Right renal cortex interstitium (tissue), 3 donors: Measurements from ENCODE around the gene LRRC7. TPM values are rescaled to one million over a fixed set of nuclear protein-coding genes. Genes with fewer than 3 reads are reported as not detected.
A peak's percentile ranks its signal among the peaks of the same experiment; 100 is the strongest.
"Not testable (repeated sequence)": the region's sequence is repeated elsewhere in the genome, so short reads cannot be mapped to it uniquely, and the experiment has no call there.

Experiments
- DNase-seq, 3 donors: peaks; one replicate each; pipeline ENCODE4 v3.0.0-alpha.2; 2013; ENCODE audit warnings: low read depth in 3 of 3, low spot score in 2 of 3
- polyA plus RNA-seq, 3 donors: library from polyadenylated mRNA; unstranded; fragments of 120-200 nt; gene quantifications; one replicate each; pipeline ENCODE4 v1.2.1, GENCODE V29; 2013; ENCODE audit not compliant: insufficient read length in 3 of 3

The LRRC7 gene
- polyA plus RNA-seq, 3 donors, result 4.5 to 6.3 (median 5.1) TPM

DNA sequence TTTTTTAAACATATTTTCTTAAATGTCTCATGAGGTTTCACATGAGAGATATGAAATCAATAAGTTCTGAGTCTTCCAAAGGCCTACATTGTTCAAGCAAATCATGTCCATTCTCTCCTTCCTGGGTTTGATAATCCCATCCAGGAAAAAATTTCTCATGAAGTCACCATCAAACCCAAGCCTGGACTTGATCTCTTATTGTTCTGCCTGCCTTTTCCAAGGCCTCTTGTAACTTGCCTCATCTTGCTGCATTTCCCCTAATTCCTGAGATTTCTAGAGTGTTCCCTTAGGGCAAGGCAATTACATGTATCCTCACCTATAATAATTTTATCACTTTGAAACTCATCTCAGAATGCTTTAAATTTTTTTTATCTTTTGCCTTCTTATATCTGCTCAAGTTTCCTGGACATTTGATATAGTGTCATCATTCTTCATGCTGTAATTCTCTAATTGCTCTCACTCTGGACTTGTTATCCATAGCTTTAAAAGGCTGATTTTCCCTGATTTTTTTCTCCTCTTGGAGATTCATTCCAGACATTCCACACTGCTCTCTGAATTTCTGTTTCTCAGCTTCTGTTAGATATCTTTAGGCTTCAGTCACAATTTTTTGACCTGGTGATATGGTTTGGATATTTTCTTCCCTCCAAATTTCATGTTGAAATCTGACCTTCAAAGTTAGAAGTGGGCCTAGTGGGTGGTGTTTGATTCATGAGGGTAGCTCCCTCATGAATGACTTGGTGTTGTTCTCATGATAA lies 126.4 kb downstream of the LRRC7 start:
- no peak for DNase-seq

DNA sequence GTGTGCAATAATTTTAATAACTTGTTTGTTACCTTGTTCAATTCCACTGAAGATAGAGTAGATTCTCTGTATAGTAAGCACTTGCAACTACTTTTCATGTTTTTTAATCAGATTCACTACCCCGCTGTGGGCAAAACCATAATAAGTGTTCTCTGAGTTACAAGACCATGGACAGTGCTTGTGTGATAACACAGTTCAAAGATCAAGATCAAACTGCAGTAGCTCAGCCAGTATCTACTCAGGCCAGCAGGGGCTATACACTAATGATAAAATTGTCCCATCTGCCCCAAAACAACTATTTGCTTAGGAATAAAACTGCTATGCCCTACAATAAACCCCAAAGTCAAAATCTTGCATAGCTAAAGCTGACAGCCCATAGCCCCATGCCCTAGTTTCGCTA lies 129.6 kb downstream of the LRRC7 start:
- DNase-seq, result no peak

DNA sequence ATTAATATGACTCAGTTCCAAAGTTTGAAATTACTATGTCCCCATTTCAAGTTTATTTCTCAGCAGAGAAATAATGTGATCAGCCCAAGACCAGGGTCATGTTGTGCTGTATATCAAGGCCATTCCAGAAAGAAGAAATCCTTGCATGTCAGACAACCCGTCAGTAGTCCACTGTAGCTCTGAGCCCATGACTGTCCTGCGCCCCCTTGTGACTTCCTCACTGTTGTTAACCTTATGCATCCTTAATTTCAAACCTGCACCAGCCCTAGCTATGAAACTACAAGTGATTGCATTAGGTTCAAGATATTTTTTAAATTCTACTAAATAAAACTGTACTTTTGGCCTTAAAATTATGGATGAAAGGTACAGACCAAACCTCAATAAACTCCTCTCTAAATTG lies 133.0 kb downstream of the LRRC7 start:
- DNase-seq, result no peak

DNA sequence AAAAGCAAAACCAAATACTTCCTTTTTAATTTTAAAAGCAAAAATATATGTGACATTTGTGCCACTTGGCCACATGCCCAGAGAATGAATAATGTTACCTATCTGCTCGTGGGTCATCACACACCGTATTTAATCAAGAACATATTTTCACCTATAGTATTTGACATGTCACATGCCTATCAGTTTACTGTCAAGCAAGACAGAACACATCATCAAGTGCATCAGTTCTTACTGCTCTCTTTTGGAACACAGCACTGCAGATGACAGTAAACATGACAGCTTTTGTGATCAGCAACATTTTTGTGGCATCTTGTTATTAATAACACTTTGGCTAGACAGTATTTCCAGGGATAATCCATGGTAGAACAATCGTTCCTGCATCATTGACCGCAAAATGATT lies 134.4 kb downstream of the LRRC7 start:
- DNase-seq, result no peak

DNA sequence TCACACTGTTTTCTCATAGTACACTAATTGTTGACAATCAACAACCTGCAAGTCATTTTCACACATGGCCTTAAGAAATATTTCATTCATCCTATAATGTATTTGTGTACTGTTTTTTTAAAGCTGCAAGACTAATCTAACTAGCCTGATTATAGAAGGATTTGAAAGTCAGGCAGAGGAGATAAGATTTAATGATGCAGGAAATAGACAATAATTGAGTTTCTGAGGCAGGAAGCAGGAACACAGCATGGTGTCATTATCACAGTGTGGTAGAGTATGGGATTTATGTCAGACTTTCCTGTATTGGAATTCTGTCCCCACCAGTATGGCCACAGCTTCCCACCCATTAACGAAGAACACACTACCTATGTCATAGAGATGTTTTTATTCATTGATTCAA lies 138.8 kb downstream of the LRRC7 start:
- DNase-seq, result no peak

DNA sequence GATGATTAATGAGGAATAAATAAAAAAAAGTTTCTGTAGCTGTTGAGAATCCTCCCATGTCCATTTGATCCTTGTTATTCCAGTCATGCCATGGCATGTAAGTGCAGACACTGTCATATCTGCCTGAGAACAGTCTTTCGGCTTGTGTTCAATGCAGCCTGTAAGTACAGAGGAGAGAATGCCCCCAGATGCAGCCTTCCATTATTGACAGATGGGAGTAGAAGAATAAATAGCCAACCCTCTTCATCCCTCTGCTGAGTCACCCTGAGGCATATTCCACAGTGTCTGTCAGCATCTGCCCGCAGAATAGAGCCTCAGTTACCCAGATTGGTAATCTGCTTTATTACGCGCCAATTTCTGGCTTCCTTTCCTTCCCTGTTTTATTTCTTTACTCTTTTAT lies 139.4 kb downstream of the LRRC7 start:
- no peak for DNase-seq

DNA sequence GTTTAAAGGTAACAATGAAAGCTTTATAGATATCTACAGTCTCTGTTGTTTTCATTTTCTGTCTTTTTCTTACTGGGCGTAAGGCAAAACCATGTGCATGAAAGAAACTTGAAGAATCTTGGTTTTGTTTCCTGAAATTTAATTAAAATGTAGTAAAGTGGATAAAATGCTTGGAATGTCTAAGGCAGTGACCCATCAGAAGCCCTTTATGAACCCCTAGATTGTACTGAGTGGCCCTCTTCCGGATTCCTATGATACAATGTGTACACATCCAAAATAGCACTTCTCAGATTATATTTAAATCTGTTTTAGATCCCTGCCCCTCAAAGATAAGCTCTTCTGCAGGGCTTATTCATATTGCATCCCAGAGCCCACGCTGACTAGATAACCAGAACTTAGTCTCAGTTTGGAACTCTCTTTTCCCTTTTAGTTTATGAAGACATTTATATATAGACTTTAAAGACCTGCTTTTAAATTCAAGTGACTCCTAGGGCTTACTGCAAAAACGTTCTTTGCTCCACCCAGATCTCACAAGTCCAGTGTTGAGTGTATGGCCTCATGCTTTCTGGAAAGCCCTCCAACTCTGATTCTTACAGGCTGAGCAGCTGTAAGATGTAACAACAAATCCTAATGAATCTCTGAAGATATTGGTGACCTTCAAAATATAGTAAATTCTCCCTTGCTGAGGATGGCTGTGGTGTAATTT lies 142.9 kb downstream of the LRRC7 start:
- no peak for DNase-seq

DNA sequence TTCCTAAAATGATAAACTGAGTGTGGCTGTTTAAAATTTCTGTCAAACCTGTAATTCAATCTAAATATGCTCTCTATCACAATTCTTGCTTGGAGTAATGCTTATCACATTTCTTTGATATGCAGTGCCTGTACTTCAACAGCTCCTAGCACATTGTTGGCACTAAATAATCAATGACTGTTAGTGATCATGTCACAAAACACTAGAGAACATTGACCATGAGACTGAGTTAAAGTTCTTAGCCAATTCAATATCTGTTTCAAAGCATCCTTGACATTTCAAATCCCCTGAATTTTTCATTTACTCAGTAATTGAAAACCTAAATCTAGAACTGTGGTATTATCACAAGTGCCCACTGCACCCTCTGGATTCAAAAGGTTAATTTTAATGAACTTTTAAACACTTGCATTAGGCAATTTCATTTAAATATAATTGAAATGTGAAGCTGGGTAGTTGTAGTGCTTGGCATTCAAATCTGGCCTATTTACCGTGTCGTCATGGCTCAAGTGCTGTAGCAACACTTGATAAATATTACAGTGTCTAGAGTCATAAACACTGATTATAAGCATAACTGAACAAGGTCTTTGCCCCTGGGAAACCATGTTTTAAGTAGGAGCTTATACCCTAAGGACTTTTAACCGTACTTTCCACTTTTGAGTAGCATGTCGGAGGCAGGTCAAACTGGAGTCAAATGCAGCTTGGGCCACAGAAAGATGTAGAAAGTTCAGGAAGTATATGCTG lies 143.6 kb downstream of the LRRC7 start:
- no peak for DNase-seq

DNA sequence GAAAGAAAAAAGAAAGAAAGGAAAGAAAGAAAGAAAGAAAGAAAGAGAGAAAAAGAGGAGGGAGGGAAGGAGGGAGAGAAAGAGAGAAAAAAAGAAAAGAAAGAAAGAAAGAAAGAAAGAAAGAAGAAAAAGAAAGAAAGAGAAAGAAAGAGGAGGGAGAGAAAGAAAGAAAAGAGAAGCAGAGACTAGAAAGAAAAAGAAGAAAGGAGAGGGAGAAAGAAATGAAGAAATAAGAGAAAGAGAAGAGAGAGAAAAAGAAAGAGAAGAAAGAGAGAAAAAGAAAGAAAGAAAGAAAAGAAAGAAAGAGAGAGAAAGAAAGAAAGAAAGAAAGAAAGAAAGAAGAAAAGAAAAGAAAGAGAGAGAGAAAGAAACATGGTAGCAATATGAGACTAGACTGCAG lies 150.1 kb downstream of the LRRC7 start:
- not testable (repeated sequence) for DNase-seq

DNA sequence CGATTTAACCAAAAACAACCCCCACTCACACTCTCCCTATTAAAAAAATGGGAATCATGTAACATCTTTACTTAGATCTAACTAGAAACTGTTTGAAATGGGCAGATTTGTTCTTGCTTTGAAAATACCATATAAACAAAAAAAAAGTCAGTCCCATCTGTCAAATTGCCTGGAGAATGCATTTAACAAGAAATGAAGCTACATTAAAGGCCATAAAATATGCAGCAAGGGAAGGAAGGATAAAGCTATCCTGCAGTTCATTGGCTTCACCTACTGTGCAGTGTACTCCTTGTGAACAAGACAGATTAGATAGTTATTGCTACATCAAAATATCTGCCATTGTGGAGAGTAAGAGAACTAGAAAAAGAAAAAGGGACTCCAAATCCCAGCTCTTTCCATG lies 160.5 kb downstream of the LRRC7 start:
- no peak for DNase-seq

DNA sequence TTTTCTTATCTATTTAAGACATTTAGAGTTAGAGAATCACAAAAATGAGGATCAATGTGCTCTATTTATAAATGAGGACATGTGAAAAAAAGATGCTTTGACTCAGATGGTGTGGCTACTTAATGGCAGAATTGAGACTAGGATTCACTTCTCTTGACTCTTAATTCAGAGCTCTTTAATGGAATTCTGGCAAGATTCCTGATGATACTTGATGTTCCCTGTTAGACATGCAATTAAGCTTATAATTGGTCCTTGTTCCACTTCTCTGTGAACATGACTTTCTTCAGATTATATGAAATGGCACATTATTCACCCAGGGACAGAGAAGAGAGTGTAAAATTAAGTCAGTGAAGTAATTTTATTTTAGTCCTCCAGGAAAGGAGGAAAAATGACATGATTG lies 165.3 kb downstream of the LRRC7 start:
- no peak for DNase-seq

DNA sequence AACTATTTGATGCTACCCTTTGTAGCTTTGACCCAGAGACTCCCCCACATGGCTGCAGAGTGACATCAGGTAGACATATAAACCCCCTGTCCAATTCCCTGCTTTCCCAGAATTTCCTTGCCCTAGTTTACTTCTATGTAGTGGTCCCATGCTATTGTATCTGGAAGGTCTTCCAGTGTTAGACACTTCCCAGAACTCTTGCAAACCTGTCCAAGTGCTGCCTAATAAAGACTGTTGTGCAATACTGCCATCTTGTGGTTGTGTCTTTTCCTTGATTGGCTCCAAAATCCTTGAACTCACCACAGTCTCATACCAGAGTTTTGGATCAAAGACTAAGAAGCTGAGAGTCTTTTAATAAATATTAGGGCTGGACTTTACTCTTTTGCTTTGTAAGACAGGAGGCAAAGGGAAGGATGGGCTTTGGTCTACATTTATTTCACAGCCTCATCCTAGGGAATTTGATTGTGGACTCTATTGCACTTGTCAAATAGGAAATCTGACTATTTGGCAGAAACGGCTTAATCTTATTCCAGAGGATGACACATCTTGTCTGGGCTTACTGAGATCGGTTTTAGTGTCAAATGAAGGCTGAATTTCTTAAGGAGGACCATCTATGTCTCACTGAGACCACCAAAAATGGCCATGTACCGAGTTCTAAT lies 169.9 kb downstream of the LRRC7 start:
- peak in 1 of 3 donors; percentile 34 for DNase-seq

DNA sequence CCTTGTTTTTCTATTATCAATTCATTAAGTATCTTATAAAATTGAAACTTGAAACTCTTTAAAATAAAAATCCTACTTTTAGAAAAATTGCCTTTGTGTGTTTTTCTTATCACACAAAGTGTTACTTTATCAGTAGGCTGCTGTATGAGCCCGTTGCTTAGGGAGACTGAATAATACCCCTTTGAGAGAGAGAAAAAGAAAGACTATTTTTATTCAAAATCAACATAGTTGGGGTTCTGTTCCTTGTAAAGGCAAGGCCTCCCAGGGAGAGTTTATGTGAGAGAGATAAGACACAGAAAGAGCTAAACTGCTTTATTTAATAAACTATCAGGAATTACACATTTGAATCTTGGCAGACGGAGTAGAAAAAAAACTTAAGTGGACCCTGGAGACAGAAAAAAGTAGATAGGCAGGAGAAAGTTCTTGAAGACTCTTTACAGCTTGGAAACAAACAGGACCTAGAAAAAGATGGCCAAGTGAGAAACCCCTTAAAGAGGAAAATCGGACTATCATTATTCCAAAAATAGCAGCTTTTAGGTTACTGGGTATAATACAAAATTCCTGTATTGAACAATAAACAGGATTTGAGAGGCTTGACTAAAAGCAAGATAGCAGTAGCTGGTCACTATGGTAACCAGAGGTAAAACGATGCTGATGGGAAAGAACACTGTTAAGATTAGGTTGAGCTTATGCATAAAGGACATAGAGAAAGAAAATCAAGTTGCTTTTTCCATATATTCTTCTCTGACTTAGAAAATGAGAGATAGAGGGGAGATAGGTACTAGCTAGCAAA lies 170.9 kb downstream of the LRRC7 start:
- no peak for DNase-seq

DNA sequence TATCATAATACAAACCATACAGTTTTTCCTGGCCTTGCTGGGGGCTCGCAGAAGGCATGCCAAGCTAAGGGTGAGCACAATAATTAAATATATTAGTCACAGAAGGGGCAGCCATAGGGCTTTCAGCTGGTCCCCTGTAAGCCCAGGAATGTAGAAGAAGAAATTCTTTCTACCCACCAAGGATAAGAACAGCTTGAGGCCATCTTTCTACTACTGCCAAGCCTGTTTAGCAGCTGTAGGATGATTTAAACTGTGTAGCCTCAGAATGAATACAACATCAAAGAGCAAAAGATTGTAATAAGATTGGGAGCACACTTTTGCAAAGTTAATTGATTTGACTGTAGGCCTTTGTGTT lies 171.5 kb downstream of the LRRC7 start:
- DNase-seq, result no peak

DNA sequence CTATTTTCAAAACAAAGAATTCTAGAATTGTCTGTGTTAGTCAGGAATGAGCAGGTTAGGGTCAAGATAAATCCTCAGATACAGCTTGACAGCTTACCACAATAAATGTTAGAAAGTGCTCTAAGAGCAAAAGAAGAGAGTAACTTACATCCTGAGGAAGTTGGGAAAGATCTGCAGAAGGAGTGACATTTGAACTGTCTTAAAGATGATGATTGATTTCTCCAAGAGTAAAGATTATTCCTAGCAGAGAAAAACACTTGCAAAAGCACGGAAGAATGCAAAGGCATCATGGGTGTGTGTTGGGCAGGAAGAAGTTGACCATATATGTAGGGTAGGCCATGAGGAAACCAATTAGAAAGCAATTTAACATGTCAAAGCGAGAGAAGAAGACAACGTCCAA lies 175.4 kb downstream of the LRRC7 start:
- DNase-seq, result peak in 1 of 3 donors; percentile 15

DNA sequence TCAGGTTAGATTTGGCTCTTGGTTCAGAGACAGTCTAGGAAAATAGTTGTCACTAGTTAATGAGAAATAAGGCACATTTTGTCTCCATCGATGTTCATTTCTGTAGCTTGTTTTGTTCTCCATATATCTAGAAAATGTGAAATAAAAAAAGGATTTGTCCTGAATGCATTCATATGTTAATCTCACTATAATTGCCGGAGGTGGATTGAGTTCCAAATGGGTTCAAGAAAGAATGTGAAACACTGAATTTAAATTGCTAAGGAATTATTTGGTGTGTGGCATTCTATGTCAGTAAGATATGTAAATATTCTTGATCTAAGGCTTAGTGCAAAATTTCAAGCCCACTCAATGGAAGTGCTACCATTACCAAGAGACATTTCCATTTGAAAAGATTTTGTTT lies 176.7 kb downstream of the LRRC7 start:
- no peak for DNase-seq

DNA sequence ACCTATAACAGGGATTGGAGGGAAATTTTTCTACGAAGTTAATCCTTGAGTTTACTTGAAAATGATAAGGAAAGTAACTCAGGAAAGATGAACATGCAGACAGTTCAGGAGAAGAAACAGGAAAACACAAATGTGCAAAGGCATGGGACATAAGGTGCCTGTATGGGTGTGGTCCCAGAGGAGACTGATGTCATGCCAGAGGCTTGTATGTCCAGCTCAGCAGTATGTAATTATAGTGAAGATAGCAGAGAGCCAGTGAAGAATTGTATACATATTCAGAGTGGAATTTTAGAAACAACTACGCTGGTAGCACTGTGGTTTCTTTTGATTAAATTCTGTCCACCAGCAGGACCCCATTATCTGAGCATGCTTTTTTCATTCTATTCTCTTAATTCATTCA lies 179.5 kb downstream of the LRRC7 start:
- DNase-seq, result no peak

DNA sequence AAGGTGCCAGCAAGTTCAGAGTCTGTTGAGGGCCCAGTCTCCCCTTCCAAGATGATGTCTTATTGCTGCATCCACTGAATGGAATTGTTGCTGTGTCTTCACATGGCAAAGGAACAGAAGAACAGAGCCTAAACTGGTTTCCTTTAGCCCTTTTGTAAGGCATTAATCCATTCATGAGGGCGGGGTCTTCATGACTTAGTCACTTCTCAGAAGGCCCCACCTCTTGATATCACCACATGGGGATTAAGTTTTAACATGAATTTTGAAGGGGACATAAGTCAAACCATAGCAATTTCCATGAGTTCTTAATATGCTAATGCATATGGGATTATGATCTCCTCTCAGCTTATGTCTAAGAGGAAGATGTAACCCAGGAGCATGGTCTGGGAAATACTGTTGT lies 182.9 kb downstream of the LRRC7 start:
- no peak for DNase-seq

DNA sequence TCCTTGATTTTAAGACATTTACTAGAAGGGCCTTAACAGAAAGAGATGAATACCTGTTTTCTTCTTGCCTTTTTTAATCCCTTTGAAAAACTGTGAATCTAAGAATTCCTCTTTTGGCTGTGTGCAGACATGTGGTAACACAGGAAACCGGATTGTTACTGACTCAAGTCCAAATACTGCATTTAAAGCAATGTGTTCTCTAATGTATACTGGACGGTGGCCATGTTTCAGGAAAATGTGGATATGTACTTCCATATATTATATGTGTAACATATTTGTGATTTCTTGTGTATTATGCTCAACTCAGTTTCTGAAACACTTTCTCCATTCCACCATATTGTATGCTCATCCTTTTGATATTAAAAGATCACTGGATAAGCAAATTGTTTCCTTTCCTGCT lies 185.1 kb downstream of the LRRC7 start:
- DNase-seq, result no peak

DNA sequence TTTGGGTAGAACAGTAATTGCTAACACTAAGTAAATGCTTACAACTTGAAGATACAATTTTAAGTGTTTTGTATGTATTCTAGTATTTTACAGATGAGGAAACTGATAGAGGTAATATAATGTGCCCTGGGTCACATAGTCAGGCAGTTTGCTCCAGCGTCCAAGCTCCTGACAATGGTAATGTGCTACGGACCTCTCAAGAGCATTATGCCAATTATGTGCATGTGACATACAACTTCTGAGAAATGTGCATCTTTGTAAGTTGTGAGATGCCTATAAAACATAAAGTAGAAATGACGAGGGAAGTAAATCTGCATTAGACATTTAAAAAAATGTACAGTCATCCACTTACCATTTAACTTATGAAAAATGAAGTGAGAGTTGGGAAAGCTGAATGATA lies 186.8 kb downstream of the LRRC7 start:
- DNase-seq, result no peak

DNA sequence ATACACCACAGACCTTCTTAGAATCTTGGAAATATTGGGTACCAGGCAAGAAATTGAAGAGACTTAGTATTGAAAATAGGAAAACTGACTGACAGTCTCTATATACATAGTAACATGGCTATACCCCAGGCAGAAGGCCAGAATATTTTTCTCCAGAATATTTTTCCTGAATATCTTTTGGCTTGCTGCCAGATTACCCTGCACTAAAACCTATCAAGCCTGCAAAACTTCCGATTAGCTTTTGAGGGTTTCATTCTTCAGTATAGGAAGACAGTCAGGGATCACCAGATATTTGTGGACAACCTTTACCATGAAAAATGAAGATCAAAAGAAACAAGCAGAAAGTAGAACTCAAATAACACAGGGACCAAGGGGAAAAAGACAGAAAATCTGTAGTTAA lies 187.9 kb downstream of the LRRC7 start:
- no peak for DNase-seq
